Gastroesophageal sphincter (tissue), 3 donors: Measurements from ENCODE around the gene CHAMP1.

Experiments used
- POLR2AphosphoS5 ChIP-seq: sonication (generic); formaldehyde crosslinking; IDR thresholded peaks from one replicate; pipeline ENCODE4 v1.6.1; 2017; ENCODE audit warnings: antibody characterized with exemption
- TF ChIP-seq, protein P1 (sequence below), 4 experiments: fragments of 200-600 bp in 2 of 4; fragments of 450-650 bp in 2 of 4; sonication (generic) in 1 of 4; IDR thresholded peaks; one replicate each; pipeline ENCODE4 v1.5.1; 2017 to 2019; ENCODE audit warnings: antibody characterized with exemption in 4 of 4, mild to moderate bottlenecking in 2 of 4, moderate library complexity in 2 of 4

DNA sequence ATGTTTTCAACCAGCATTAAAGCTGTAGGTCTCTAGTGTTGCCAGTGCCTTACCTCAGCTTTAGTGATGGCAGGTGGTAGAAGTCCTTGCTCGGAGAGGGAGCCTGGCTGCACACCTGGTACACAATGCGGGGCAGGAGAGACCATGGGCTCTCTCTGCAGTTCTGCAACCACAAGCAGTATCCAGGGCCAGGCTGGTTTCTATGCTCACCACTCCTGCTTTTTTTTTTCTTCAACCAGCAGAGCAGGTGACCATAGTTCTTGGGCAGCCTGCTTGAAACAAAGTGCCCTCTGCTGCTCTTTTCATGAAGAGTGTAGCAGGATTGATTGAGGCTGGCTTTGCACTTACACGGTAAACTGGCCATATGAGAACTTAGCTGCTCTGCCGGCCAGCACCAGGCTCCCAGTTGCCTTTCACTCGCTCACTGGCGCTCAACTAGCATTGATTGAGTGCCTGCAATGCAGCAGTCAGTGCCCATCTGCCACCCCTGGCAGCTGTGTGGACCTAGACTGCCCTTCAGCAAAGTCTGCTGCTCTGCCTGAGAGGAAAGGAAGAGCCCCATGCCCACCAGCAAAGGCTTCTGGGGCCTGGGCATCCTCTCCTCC lies 4.4 kb upstream of the CHAMP1 start:
- TF ChIP-seq, protein P1, sequence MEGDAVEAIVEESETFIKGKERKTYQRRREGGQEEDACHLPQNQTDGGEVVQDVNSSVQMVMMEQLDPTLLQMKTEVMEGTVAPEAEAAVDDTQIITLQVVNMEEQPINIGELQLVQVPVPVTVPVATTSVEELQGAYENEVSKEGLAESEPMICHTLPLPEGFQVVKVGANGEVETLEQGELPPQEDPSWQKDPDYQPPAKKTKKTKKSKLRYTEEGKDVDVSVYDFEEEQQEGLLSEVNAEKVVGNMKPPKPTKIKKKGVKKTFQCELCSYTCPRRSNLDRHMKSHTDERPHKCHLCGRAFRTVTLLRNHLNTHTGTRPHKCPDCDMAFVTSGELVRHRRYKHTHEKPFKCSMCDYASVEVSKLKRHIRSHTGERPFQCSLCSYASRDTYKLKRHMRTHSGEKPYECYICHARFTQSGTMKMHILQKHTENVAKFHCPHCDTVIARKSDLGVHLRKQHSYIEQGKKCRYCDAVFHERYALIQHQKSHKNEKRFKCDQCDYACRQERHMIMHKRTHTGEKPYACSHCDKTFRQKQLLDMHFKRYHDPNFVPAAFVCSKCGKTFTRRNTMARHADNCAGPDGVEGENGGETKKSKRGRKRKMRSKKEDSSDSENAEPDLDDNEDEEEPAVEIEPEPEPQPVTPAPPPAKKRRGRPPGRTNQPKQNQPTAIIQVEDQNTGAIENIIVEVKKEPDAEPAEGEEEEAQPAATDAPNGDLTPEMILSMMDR (IDR thresholded peaks at IDR 0.05): no peak
- TF ChIP-seq POLR2AphosphoS5: no peak
